GM21526 (cell line): Measurements from ENCODE around the gene RNPS1.

Experiments
- ATAC-seq: cut with Tn5 transposase; IDR thresholded peaks from one replicate; pipeline ENCODE4 v1.9.1; 2021; ENCODE audit warnings: moderate library complexity; ENCODE audit not compliant: unreplicated experiment, low FRiP score

Gene RNPS1

DNA sequence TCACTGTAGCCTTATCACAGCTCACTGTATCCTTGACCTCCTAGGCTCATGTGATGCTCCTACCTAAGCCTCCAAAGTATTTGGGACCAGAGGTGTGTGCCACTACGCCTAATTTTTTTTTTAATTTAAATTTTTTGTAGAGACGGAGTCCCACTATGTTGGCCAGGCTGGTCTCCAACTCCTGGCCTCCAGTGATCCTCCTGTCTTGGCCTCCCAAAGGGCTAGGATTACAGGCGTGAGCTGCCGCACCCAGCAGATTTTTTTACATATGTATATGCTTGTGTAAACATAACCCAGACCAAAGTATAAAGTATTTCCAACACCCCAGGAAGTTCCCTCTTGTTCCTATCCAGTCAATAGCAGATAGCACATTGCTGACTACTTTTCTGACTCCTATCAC, 51.6 kb downstream of the RNPS1 start:
- ATAC-seq, result no peak

DNA sequence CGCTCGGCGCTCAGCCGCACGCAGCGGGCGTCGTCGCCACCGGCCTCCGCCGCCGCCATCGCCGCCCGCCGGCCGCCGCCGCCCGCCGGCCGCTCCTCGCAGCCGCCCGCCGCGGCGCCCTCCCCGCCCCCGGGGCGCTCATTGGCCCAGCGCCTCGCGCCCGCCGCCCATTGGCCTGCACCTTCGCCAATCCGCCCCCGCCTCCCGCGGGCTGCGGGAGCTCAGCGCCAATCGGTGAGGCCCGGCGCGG, 53.3 kb downstream of the RNPS1 start, which contains the start of gene PGP:
Gene PGP, minus strand, starts transcription at position 122 of the 250 bp plus-strand sequence. Its CDS starts 63 bp downstream, at position 59.
- ATAC-seq, result no peak

DNA sequence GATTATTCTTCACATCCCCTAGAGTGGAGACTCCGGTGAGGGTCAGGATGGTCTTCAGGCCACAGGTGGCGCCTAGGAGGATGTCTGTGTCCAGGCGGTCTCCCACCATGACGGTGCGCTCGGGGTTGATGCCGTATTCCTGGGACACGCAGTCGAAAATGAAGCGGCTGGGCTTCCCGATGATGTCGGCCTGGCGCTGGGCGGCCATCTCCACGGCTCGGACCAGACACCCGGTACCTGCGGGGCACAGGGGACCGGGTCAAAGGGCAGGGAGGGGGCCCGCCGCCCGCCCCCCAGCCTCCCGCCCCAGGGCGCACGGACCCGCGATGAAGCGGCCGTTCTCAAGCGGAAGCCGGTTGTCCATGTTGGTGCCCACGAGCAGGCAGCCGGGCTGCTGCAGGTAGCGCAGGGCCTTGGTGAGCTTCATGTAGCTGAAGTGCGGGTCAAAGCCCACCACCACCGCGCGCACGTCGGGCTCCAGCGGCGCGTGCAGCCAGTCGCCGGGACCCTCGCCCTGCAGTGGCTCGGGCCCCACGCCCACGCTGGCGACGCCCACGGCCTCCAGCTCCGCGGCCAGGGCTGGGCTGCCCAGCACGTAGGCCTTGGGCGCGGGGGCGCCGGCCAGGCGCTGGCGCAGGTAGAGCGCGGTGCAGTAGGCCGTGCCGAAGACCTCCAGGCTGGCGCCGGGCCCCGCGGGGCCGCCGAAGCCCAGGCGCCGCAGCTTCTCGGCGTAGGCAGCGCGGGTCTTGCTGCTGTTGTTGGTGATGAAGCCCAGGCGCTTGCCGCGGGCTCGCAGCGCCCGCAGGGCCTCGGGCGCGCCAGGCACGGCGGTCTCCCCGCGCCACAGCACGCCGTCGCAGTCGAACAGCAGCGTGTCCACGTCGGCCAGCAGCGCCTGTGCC, 53.9 kb downstream of the RNPS1 start:
- ATAC-seq, result no peak

DNA sequence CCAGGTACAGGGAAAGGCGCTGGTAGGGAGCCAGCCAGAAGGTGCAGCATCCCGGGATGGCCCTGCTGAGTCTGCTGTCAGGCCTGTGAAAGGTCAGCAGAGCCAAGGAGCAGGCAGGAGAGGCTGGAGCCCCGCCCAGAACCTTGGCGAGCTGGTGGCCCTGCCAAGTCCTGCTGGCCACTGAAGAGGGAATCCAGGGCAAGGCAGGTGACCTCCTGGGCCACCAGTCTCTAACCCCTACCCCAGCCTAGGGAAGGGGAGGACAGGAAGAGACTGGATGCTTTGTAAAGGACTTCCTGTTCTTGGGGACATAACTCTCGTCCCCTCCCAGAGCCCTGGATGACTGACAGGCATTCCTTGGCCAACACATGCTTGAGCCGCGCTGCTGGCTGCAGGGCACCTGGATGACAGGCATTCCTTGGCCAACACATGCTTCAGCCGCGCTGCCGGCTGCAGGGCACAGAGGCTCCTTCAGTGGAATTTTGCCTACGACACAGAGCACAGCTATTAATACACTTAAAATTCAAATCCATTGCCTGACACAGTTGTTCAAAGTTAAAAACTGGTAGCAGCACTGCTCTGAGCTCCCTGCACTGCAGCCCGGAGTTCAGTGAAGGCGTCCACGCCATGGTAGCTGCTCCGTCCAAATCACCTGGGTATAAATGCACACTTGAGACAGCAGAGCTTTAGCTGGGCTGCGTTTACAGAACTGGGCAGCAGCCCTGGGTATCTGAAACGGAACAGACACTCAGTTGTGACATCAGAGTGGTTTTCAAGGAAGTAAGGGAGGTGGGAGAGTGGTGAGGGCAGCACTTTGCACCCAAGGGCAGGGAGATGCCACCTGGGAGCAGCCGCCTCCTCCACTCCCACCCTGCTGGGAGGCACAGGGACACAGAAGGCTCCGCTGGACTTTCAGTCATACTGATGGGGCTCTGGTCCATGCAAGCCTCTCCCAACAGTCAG, 55.3 kb downstream of the RNPS1 start:
- no peak for ATAC-seq

DNA sequence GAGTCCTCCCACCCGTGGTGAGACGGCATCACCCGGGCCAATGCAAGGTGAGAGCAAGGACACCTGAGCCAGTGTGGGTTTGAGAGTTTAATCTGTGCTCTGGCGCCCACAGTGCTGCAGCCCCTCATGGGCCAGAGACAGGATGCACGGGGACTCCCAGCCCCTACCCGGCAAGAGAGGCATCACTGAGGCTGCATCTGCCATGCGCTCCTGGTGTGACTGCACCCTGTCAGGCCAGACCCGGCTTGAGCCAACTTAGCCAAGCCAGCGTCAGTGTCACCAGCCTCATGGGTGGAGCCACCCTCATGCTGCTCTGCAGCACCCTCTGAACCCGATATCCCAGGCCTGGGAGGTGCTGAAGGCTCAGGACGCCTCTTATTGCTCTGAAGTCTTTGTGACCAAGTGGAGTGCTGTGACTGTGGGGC, 56.0 kb downstream of the RNPS1 start:
- no peak for ATAC-seq

DNA sequence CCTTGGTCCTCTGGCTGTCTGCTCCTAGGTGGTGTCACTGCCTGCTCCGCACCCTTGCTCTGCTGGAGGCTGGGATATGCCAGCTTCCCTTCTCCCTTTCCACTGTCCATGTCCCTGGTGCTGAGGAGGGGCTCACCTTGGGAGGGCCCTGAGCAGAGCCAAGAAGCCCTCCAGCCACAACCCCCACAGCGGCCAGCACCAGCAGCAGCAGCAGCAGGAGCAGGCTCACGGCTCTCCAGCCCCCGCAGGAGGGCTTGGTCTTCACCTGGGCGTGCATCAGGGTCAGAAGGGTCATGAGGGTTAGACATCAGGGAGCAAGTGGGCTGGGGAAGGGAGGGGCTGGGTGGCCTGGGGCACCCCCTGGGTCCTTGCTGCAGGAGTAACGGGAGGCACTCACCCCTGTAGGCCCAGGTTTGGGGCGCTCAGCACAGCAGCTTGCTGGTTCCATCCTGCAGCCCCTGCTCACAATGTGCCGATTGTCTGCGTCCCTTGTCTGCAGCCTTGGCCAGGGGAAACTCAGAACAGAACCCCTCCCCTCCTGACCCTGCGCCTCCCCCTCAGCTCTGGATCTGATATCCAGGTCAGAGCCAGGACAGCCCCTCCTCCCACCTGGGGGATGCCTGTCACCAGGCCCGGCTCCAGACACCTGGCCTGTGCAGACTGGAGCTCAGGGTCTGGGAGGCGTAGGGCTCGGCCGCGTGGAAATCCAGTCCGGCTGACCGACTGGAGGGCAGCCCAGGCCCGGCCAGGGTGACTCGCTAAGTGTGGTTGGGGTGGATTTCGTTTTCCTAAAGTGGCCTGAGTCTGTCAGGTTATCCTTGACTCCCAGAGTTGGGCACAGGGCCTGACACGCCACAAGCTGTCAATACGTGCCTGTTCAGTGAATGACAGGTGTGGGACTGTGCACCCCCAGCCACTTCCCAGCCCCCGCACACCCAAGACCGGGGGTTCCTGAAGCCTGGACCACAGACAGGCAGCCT, 57.2 kb downstream of the RNPS1 start, which contains the start of gene BRICD5:
Gene BRICD5, minus strand, starts transcription at position 478 of the 980 bp plus-strand sequence. Its CDS starts 30 bp downstream, at position 448.
- ATAC-seq, result no peak

DNA sequence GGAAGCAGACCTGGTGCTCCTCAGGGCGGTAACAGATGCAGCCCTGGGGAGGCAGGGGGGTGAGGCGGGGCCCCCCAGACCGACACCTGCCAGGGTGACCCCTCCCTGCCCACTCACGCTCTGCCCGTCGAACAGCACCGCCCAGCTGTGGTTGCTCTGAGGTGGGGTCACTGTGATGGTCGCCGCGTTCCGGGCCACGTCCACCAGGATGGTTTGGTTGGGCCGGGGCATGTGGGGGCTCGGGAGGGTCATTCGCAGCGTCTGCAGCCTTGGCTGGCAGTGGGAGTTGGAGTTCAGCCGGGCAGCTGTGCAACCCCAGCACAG, 58.0 kb downstream of the RNPS1 start:
- no peak for ATAC-seq

DNA sequence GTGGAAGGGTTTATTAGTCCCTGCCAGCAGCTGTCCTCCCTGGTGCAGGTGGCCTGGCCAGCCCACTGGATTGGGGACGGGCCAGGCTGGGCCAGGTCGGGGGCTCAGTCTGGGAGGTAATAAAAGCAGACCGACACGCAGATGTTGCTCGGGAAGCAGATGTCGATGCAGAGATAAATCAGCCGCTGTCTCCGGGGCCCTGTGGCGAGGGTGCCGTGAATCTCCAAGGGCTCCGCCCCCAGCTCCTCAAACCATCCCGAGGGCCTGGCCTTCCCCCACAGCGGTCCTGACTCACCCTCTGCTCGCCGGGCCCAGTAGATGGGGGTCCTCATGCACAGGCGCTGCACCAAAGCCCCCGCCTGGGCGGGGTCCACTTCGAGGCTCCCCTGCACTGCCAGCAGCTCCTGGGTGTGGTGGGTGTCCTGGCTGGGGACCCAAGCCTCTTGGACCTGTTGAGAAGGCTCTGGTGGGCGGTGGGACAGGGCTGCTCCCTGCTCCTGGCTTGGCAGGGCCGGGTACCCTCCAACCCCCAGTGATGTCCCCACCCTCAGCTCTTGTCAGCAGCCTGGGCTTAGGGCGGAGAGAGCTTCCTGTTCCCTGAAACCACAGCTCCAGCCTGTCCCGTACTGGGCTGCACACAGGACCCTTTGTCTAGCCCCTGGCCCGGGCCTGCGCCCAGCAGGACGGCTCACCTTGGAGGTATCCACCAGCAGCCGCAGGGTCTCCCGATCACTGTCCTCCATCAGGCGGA, 58.5 kb downstream of the RNPS1 start:
- ATAC-seq, result no peak

DNA sequence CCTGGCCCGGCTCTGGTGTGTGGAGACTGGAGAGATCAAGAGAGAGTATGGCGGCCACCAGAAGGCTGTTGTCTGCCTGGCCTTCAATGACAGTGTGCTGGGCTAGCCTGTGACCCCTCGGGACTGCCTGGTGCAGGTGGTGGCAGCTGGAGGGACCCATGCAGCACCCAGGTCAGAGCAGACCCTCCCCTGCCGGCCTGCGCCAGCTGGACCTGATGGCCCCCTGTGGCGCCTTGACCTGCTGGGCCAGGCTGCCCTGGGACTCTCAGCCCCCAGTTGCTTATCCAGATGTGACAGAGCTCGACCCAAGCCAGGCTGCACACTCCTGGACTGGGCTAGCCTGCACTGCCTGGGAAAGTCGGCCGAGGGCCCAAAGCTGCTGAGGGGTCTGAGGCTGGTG, 59.2 kb downstream of the RNPS1 start:
- no peak for ATAC-seq

DNA sequence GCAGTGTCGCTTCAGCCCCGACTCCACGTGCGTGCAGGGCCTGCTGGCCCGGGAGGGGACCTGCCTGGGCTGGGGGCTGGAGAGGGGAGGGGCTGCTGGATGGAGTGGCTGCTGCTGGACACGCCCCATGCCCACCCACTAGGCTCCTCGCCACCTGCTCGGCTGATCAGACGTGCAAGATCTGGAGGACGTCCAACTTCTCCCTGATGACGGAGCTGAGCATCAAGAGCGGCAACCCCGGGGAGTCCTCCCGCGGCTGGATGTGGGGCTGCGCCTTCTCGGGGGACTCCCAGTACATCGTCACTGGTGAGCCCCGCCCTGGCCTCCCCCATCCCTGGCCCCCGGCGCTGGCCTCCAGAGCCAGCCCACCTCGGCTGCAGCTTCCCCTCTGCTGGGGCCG, 59.6 kb downstream of the RNPS1 start:
- no peak for ATAC-seq

DNA sequence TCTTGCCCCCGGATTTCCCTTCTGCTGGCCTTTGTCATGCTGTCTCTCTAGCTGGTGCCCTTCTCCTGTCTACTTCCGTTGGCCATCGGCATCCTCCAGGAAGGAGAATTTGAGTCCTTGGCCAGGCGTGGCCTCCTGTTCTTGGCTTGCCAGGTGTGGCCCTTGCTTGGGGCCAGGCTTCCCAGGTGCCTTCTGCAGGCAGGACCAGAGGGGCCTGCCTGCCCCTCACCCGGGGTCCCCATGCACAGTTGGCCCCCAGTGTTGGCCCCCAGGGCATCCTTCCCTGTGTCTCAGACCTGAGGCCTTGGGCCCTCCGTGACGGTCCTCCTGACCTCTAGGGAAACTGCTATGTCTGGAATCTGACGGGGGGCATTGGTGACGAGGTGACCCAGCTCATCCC, 60.1 kb downstream of the RNPS1 start:
- no peak for ATAC-seq

DNA sequence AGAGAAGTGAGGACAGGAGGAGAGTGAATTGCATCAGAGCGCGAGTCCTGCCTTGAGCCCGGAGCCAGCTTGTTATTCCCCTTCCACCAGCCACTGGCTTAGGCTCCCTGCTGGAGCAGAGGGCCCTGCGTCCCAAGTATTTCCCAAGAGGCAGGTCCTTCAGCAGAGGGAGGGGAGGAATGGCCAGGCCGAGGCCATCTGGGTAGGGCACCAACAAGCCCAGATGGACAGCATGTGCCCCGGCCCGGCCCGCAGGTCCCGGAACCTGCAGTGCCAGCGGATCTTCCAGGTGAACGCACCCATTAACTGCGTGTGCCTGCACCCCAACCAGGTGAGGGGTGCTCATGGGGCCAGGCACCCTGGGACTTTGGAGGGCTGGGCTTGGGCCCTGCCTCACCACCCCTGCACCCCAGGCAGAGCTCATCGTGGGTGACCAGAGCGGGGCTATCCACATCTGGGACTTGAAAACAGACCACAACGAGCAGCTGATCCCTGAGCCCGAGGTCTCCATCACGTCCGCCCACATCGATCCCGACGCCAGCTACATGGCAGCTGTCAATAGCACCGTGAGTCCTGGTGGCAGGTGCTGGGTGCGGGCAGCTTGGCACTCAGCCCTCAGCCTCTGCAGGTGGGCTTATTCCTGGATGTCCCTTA, 61.0 kb downstream of the RNPS1 start:
- no peak for ATAC-seq

DNA sequence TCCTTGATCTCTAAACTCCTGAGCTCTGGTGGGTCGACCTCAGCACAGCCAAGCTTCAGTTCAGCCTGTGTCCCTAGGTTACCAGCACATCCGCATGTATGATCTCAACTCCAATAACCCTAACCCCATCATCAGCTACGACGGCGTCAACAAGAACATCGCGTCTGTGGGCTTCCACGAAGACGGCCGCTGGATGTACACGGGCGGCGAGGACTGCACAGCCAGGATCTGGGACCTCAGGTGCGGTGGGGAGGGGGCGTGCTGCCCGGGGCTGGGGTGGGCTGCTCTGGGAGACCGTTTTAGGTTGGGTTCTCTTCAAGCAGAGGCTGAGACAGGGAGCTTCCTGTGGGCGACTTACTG, 61.5 kb downstream of the RNPS1 start:
- no peak for ATAC-seq

DNA sequence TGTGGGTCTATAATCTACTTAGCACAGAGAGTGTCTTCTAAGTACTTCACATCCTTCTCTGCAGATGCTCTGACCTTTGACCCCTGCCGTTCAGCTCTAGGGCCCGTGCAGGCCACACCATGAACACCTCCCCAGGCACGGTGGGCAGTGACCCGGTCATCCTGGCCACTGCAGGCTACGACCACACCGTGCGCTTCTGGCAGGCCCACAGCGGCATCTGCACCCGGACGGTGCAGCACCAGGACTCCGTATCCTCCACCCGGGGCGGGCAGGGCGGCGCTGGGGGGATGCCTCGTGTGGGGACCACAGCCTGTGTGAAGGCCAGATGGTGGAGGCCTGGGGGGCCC, 62.0 kb downstream of the RNPS1 start:
- ATAC-seq, result peak; percentile 9

DNA sequence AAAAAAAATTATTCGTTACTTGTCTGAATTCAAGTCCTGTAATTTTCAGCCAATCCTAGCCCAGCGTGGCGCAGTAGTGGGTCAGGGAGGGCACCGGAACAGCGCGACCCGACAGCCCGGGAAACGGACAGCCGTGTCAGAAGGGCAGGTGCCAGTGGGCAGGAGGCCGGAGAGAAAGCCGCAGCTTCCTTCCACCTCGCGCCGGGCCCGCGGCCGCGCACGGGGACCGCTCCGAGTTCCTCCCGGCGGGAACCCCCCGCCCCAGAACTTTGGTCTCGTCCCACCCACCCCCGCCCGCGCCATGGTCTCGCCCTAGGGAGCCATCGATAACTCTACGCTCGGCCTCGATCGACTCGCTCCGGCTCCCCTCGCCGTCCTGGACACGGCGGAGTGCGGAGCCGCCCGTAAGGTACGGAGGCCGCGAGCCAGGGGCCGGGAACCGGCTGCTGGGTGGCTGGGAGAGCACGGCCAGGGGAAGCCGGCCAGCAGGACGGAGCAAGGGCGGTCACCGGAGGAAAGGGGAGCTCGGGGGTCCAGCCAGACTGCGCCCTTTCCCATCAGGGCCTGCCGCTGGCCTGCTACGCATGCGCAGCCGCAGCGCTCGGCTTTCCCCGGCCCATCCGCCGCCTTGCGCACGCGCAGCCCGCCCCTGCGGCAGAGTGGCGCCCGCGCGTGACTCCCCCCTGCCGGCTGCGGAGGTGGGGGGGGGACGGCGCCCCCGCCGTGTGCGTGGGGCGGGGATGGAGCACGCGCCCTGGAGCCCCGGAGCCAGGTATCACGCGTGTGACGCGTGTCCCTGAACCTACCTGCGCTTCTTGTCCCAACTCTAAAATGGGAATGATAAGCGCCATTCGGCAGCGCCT, 62.6 kb downstream of the RNPS1 start, which contains the start of gene MLST8:
Gene MLST8, plus strand, starts transcription at position 351 of the 863 bp plus-strand sequence. CDS start 632 bp downstream, outside the sequence.
- peak; percentile 49 for ATAC-seq

DNA sequence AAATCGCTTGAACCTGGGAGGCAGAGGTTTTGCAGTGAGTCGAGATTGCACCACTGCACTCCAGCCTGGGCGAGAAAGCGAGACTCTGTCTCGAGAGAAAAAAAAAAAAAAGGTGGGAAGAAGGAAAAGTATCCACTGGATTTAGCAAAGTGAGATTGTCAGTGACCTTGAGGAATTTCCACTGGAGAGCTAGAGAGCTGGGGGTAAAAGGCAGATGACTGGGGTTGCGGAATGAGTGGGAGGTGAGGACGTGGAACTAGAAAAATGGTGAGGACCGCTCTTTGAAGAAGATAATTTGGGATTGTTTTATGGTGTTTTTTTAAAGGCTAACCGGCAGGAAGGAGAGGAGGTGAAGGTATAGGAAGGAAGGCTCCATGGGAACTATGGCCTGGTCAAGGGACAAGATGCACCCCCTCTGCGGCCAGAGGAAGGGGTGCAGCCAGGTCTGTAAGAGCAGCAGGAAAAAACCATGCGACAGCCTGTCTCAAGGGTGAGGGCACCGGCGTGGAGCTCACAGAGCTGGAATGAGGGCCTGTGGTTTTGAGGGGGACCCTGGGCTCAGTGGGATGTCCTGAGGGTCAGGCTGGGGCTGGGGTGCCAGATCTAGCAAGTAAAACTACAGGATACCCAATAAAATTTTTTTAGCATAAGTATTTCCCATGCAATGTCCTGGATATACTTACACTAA, 63.4 kb downstream of the RNPS1 start:
- ATAC-seq, result no peak
